B cell (primary cell): ENCODE results near the gene SDC4. TPM values are rescaled to one million over a fixed set of nuclear protein-coding genes. Genes with fewer than 3 reads are reported as not detected.

ENCODE experiments used
- ATAC-seq: fragments of 200-7000 bp; cut with Tn5 transposase; one replicate; pipeline ENCODE4 v1.10.0; 2021; ENCODE audit warnings: low read depth, mild to moderate bottlenecking, moderate number of reproducible peaks, moderate library complexity
- CTCF ChIA-PET: fragments of 350-600 bp; sonication (Branson Sonifier 250); formaldehyde crosslinking; loops from one replicate; lab custom pipeline; 2021; ENCODE audit warnings: antibody characterized with exemption, inconsistent platforms; lab: Charles Lee
- POLR2A ChIA-PET: fragments of 350-600 bp; sonication (Branson Sonifier 250); formaldehyde crosslinking; loops from one replicate; lab custom pipeline; 2021; ENCODE audit warnings: antibody characterized with exemption; lab: Charles Lee
- DNase-seq: peaks from one replicate; pipeline ENCODE4 v3.0.0; 2013
- H2AFZ ChIP-seq: 2 replicates; pipeline ENCODE4 v1.6.1; 2012; ENCODE audit warnings: mild to moderate bottlenecking, low read depth, low read length; ENCODE audit not compliant: insufficient read depth, poor library complexity, severe bottlenecking
- H3K27ac ChIP-seq, 2 donors: 1 replicate in 1 of 2; 2 replicates in 1 of 2; pipeline ENCODE4 v1.5.1; 2012 to 2013; ENCODE audit warnings: low read length in 2 of 2, mild to moderate bottlenecking in 2 of 2, moderate library complexity in 1 of 2
- H3K27me3 ChIP-seq, 4 experiments: fragments of 200-600 bp in 1 of 4; sonication (generic) in 1 of 4; replicated peaks in 1 of 4; 1 replicate in 2 of 4; 2 replicates in 2 of 4; pipeline versions ENCODE4 v1.6.1 to v1.7.0; 2013 to 2016; ENCODE audit warnings: low read length in 3 of 4, mild to moderate bottlenecking in 2 of 4, mixed read lengths in 1 of 4, moderate library complexity in 1 of 4; ENCODE audit not compliant: insufficient read depth in 4 of 4, control insufficient read depth in 3 of 4; ENCODE audit errors: control extremely low read depth in 1 of 4
- H3K36me3 ChIP-seq, 2 experiments: replicated peaks in 1 of 2; 1 replicate in 1 of 2; 2 replicates in 1 of 2; pipeline versions ENCODE4 v1.6.1 to v1.7.1; 2013; ENCODE audit warnings: low read length in 1 of 2; ENCODE audit not compliant: insufficient read depth in 2 of 2, control insufficient read depth in 1 of 2; ENCODE audit errors: control extremely low read depth in 1 of 2, extremely low read depth in 1 of 2
- H3K4me1 ChIP-seq, 2 donors: fragments of 200-600 bp in 1 of 2; sonication (generic) in 1 of 2; 1 replicate in 1 of 2; 2 replicates in 1 of 2; pipeline versions ENCODE4 v1.5.1 to v1.6.1; 2013 to 2017; ENCODE audit warnings: low read length in 2 of 2; ENCODE audit not compliant: control insufficient read depth in 2 of 2, insufficient read depth in 2 of 2
- H3K4me2 ChIP-seq: replicated peaks from 2 replicates; pipeline ENCODE3; 2012; ENCODE audit warnings: mild to moderate bottlenecking, low read depth, low read length; ENCODE audit not compliant: poor library complexity, severe bottlenecking
- H3K4me3 ChIP-seq, 5 experiments: fragments of 200-600 bp in 1 of 5; sonication (generic) in 1 of 5; 1 replicate in 3 of 5; 2 replicates in 2 of 5; pipeline versions ENCODE4 v1.5.1 to v1.7.0; 2011 to 2016; ENCODE audit warnings: low read length in 4 of 5, mild to moderate bottlenecking in 4 of 5, low read depth in 2 of 5, control low read depth in 1 of 5, moderate library complexity in 1 of 5; ENCODE audit not compliant: insufficient read depth in 1 of 5; ENCODE audit errors: control extremely low read depth in 1 of 5, extremely low read depth in 1 of 5
- H3K79me2 ChIP-seq: fragments of 200-600 bp; sonication (generic); one replicate; pipeline ENCODE4 v1.6.0; 2016; ENCODE audit warnings: low read length; ENCODE audit not compliant: control insufficient read depth, insufficient read depth
- H3K9ac ChIP-seq: fragments of 200-600 bp; sonication (generic); 2 replicates; pipeline ENCODE4 v1.6.1; 2017; ENCODE audit warnings: mild to moderate bottlenecking, low read length, moderate library complexity
- H3K9me3 ChIP-seq, 3 donors: one replicate each; pipeline versions ENCODE4 v1.6.1 to v1.7.1; 2013; ENCODE audit warnings: low read length in 2 of 3; ENCODE audit not compliant: control insufficient read depth in 2 of 3, insufficient read depth in 1 of 3; ENCODE audit errors: control extremely low read depth in 1 of 3
- H4K20me1 ChIP-seq: 2 replicates; pipeline ENCODE4 v1.6.0; 2012; ENCODE audit warnings: mild to moderate bottlenecking, low read length; ENCODE audit not compliant: insufficient read depth, control insufficient read depth, poor library complexity, severe bottlenecking
- H3K27ac Mint-ChIP-seq: one replicate; pipeline ENCODE4 v1.8.0; 2021; ENCODE audit warnings: mixed read lengths
- H3K27me3 Mint-ChIP-seq: one replicate; pipeline ENCODE4 v1.8.0; 2021; ENCODE audit warnings: mixed read lengths
- H3K4me1 Mint-ChIP-seq: one replicate; pipeline ENCODE4 v1.8.0; 2021; ENCODE audit warnings: mixed read lengths
- H3K4me3 Mint-ChIP-seq: one replicate; pipeline ENCODE4 v1.8.0; 2021; ENCODE audit warnings: mixed read lengths
- H3K9me3 Mint-ChIP-seq: one replicate; pipeline ENCODE4 v1.8.0; 2022; ENCODE audit warnings: mixed read lengths; ENCODE audit not compliant: insufficient read depth
- EZH2 ChIP-seq: IDR thresholded peaks from 2 replicates; pipeline ENCODE4 v1.6.1; 2012; ENCODE audit warnings: borderline replicate concordance, low read depth, mild to moderate bottlenecking, moderate library complexity, low read length; ENCODE audit not compliant: insufficient read depth, poor library complexity, severe bottlenecking
- WGBS: methylation state at CpG from one replicate; pipeline ENCODE4 v1.1.5; 2013; ENCODE audit warnings: missing lambda C conversion rate; ENCODE audit not compliant: insufficient coverage; 5-methylcytosine and 5-hydroxymethylcytosine counted together
- intact Hi-C: fragments of 100-400 bp; cut with micrococcal nuclease; formaldehyde crosslinking; loops from one replicate; pipeline ENCODE4 v1.10.0; 2022
- polyA plus RNA-seq: library from polyadenylated mRNA; depleted of rRNA; stranded (reverse); fragments of >200 nt; gene quantifications from 2 replicates; pipeline ENCODE4 v1.2.3, GENCODE V29; 2012
- total RNA-seq, 2 donors: library from RNA; stranded (reverse); fragments of 120-200 nt in 1 of 2; gene quantifications; 1 replicate in 1 of 2; 2 replicates in 1 of 2; pipeline versions ENCODE4 v1.2.3 to v1.2.4, GENCODE V29; 2013 to 2022
- TF ChIP-seq, protein P1 (sequence below): fragments of 200-600 bp; IDR thresholded peaks from one replicate; pipeline ENCODE4 v1.8.0; 2022; ENCODE audit warnings: antibody characterized with exemption, mild to moderate bottlenecking

Gene SDC4
- total and polyA plus RNA-seq, 2 donors (not counting 1 experiment from before 2014, with no cell fraction given) = 0.04 TPM; not detected in 1

DNA sequence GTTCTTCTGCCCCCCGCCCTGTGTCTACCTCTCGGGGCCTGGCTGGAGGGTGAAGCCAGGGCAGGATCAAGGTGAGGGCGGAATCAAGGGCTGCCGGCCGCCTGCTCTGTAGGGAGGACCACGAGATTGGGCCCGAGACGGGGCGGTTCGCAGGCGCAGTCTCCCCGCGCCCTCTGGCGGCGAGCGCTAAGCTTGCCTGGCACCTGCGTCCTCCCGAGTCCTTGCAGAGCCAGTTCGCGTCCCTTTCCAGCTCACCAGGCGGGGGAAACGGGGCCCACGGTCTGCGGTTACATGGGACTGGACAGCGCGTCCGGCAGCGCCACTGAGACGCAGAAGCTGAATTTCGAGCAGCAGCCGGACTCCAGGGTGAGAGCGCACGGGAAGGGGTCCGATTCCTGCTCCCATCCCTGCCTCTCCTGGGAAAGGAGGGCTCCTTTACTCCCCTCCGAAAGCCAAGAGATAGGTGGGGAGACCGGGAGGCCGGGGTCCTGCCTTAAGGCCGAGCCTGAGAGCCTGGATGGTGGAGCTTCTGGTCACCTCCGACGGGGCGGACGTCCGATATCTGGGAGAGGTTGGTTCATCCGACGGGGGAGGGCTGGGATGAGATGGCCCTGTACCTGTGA is 36.5 kb downstream of the SDC4 start:
- Histone ChIP-seq H3K9ac (no peak overlapping the region), H3K4me2 (peak overlapping the region; percentile 46), H3K27me3 (peaks cover 0 to 67% (median 18%) of the 10 kb centered on the region in 4 experiments), H2AFZ (peak overlapping the region; percentile 32), H3K4me1 (peaks cover 15 to 16% of the 10 kb centered on the region in 2 donors), H3K36me3 (no peaks in the 10 kb centered on the region), H3K4me3 (no peak overlapping the region), H3K9me3 (peaks cover 0 to 16% (median 0%) of the 10 kb centered on the region in 3 donors), H3K79me2 (no peaks in the 10 kb centered on the region), H4K20me1 (no peaks in the 10 kb centered on the region), H3K27ac (no peak overlapping the region)
- H3K4me3 Mint-ChIP-seq = no peak overlapping the region
- no peak for TF ChIP-seq EZH2
- TF ChIP-seq, protein P1, sequence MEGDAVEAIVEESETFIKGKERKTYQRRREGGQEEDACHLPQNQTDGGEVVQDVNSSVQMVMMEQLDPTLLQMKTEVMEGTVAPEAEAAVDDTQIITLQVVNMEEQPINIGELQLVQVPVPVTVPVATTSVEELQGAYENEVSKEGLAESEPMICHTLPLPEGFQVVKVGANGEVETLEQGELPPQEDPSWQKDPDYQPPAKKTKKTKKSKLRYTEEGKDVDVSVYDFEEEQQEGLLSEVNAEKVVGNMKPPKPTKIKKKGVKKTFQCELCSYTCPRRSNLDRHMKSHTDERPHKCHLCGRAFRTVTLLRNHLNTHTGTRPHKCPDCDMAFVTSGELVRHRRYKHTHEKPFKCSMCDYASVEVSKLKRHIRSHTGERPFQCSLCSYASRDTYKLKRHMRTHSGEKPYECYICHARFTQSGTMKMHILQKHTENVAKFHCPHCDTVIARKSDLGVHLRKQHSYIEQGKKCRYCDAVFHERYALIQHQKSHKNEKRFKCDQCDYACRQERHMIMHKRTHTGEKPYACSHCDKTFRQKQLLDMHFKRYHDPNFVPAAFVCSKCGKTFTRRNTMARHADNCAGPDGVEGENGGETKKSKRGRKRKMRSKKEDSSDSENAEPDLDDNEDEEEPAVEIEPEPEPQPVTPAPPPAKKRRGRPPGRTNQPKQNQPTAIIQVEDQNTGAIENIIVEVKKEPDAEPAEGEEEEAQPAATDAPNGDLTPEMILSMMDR = peak; percentile 82
- peak; percentile 64 for ATAC-seq
- peaks cover 7% of the 10 kb centered on the region for H3K4me1 Mint-ChIP-seq
- ChIA-PET POLR2A (no interaction called here), CTCF (interaction anchor here (0.7 to 1.7 kb wide), 19 partner anchors 8 to 627 kb away, joined by 3 to 12 read pairs (median 4); partner anchors contain the start of gene SYS1)
- no peaks in the 10 kb centered on the region for H3K9me3 Mint-ChIP-seq
- DNase-seq = peak; percentile 77
- H3K27me3 Mint-ChIP-seq = peaks cover 59% of the 10 kb centered on the region
- intact Hi-C loops = loop anchor here (1.0 kb wide), 1 partner anchor 626 kb away; no protein-coding TSS in a partner anchor
- WGBS = 23% methylated on average over 41 of the region's 45 CpGs
- no peak overlapping the region for H3K27ac Mint-ChIP-seq

DNA sequence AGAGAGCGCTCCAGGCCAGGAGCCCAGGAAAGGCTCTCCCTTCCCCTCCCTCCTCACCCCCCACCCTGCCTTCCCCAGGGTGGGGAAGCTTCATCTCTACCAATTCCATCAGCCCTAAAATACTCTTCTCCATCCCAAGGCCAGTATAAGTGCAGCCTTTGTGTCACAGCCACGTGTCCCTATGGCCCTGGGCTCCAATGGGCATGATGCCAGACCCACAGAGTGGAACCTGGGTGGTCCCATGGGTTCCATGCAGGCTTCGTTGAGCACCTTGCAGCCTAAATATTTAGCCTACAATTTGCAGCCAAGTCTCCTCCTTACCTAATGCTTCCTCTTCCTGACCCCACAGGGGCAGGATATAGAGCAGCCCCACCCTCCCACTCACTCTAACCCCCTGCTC is 39.1 kb downstream of the SDC4 start:
- Histone ChIP-seq H3K27ac (no peak overlapping the region), H2AFZ (no peak overlapping the region), H4K20me1 (no peaks in the 10 kb centered on the region), H3K4me3 (no peak overlapping the region), H3K9ac (no peak overlapping the region), H3K4me1 (peaks cover 11 to 13% of the 10 kb centered on the region in 2 donors), H3K4me2 (no peak overlapping the region), H3K36me3 (no peaks in the 10 kb centered on the region), H3K79me2 (no peaks in the 10 kb centered on the region), H3K9me3 (peaks cover 0 to 12% (median 0%) of the 10 kb centered on the region in 3 donors), H3K27me3 (peaks cover 0 to 73% (median 13%) of the 10 kb centered on the region in 4 experiments)
- ChIA-PET POLR2A (no interaction called here), CTCF (interaction anchor here (1.7 kb wide), 1 partner anchor 462 kb away, joined by 7 read pairs; no protein-coding TSS in a partner anchor)
- H3K27me3 Mint-ChIP-seq = peaks cover 63% of the 10 kb centered on the region
- no peak overlapping the region for H3K4me3 Mint-ChIP-seq
- no peaks in the 10 kb centered on the region for H3K9me3 Mint-ChIP-seq
- H3K4me1 Mint-ChIP-seq = peaks cover 6% of the 10 kb centered on the region
- TF ChIP-seq, protein P1 = no peak
- TF ChIP-seq EZH2 = no peak
- 32% methylated on average over 2 of the region's 3 CpGs for WGBS
- no peak for ATAC-seq
- DNase-seq = no peak
- intact Hi-C loops = no loop called here
- H3K27ac Mint-ChIP-seq = no peak overlapping the region
